ENCODE measurements around the gene TBC1D8.
A peak's percentile ranks its signal among the peaks of the same experiment; 100 is the strongest.

The TBC1D8 gene

GRCh38 chr2:101162561-101163330, 11.6 kb upstream of the TBC1D8 start:
- DNase-seq = no peak

- no peak for DNase-seq
These were observed 10.5 kb upstream of the TBC1D8 start for GRCh38 chr2:101161658-101162057.

GRCh38 chr2:101160454-101160853, 9.3 kb upstream of the TBC1D8 start:
- DNase-seq = no peak

DNA sequence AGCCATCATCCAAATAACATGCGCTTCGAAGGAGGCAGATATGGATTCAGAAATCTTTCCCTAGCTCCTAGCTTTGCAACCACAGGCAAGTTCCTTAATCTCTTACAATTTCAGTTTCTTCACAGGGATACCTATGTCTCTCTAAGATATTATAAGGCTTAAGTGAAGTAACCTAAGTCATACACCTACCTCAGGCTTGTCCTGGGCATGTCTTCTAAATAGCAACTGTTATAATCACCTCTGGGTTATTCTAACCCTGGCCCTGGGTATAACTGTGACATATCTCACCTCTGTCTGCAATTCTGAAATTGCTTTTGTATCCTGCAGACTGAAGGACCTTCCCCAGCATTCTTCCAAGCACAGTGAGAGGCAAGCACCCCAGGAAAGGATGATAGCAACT, 8.3 kb upstream of the TBC1D8 start:
- DNase-seq = no peak

GRCh38 chr2:101157272-101157671, 6.1 kb upstream of the TBC1D8 start:
- DNase-seq = no peak

DNA sequence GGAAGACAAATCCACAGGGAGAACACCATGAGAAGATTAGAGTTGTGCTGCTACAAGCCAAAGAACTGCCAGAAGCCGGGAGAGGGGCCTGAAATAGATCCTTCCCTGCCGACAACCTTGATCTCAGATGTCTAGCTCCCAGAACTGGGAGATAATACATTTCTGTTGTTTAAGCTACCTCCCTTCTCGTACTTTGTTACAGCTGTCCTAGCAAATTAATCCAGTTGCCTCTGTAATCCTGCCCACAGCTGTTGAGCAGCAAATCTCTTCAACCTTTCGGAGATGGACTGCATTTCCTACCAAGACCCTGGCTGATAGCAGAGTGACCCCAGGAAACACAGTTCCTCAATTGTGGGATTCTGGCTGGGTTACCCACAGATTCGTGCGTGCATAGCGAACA, 2.6 kb upstream of the TBC1D8 start:
- DNase-seq = no peak

DNA sequence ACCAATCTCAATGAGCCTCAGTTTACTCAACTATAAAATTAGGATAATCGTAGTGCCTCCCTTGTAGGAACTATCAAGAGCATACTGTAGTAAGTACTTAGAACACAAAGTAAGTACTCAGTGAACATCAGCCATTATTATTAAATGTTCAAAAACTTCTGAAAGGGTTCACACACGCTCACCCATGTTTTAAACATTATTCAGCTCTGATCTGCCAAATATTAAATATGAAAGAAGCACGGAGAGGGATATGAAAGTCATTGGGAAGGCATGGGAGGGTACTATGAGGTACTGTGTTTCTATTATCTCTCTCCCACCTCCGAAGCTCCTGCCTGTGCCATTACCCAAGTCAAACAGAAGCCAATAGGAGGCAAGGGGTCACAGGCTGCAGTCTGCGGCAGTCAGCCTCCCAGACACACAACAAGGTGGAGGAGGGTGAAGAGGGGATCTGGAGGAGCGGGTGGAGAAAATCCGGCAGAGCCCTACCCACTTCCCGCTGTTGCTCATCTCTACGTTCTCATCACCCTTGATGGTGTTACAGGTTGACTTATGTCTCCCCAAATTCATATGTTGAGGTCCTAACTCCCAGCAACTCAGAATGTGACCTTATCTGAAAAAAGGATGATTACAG, 2.0 kb upstream of the TBC1D8 start:
- DNase-seq = no peak

GRCh38 chr2:101152272-101153076, 1.3 kb upstream of the TBC1D8 start:
- DNase-seq = peak in 39 of 58 donors; percentile 4 to 57 (median 26)

- peak in 3 of 58 donors; percentile 30 to 34 (median 33) for DNase-seq
These were observed 683 bp upstream of the TBC1D8 start for GRCh38 chr2:101151859-101152271.

DNA sequence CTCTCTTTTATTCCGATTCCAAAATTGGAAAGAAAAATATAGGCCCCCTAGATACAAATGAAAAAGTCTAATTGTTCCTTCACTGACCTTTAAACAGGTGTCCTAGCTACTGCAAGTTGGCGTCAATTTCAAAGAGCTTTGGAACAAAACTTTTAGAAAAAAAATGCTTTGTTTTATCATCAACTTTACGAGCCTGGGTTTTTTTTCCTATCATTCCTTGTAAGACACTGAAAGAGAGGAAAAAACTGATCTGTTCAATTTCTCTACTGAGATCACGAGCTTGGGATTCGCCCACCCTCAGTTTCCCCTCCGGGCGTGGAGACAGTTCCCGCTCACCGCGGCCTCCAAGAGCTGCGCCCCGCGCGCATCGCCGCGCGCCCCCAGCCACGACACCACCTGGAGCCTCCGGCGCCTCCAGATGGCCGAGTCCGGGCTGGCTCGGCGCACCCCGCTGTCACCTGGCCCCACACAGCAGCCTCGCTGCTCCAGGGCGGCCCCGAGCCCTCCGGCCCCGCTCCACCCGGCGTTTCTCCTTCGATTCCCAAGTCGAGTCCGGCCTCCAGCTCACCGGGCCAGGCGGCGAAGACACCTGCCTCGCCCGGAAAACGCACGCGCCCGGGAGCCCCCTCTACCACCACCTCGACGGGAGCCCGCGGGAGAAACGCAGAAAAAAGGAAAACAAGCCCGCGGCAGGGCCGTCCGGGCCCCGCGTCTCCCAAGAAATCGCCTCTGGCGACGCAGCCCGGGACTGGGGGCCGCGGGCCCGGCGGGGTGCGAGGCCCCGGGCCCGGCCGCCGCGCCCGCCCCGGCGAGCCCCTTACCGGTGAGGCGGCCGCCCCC, 656 bp downstream of the TBC1D8 start:
- peak in 5 of 58 donors; percentile 9 to 37 (median 17) for DNase-seq

- no peak for DNase-seq
These were observed 1.7 kb downstream of the TBC1D8 start for GRCh38 chr2:101149241-101150192.

DNA sequence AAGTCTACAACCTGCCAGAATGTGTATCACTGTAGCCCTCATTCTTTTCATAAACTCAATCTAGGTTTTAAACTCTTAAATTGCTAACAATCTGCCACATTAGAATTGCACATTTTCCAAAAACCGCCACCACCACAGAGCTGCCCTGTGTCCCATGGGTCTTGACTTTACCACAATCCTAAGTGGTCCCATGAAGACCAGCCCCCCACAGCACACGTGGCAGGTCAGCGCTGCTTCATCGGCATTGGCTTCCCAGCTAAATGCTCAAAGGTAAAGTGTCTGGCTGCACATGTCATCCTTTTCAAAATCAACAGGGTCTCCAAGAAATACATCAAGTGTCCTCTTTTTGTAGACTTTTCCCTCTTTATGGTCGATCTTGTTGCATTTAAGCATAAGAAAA, 2.4 kb downstream of the TBC1D8 start:
- DNase-seq = no peak

DNA sequence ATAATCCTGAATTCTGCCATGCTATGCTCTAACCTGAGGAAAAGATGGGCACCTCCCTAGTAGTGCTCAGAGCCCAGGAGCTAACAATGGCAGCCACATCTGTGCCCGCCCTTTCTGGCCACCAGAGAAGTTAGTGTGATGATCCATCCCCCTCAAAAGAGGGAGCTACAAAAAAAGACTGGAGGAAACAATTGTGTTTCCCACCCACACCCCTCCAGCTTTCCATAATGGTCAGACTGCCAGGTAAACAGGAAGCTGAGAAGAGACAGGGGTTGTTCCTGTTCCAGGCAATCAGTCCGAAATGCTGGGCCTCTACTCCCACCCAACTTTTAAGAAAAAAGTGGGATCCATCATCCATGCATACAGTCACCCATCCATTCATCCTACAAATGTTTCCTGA, 3.2 kb downstream of the TBC1D8 start:
- DNase-seq = no peak

- no peak for DNase-seq
These were observed 4.1 kb downstream of the TBC1D8 start for GRCh38 chr2:101147062-101147461.

DNA sequence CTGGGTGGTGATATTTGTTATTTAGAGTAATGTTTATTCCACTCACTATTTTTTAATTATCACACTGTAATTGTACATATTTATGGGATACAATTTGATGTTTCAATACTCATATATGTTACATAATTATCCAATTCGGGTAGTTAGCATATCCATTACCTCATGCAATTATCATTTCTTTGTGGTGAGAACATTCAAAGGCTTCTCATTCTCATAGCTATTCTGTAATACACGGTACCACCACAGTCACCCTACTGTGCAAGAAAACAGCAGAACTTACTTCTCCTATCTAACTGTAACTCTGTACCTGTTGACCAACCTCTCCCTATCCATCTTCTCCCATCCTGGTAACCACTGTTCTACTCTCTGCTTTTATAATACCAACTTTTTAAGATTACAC, 4.6 kb downstream of the TBC1D8 start:
- no peak for DNase-seq

GRCh38 chr2:101145406-101145805, 5.8 kb downstream of the TBC1D8 start:
- DNase-seq = no peak

DNA sequence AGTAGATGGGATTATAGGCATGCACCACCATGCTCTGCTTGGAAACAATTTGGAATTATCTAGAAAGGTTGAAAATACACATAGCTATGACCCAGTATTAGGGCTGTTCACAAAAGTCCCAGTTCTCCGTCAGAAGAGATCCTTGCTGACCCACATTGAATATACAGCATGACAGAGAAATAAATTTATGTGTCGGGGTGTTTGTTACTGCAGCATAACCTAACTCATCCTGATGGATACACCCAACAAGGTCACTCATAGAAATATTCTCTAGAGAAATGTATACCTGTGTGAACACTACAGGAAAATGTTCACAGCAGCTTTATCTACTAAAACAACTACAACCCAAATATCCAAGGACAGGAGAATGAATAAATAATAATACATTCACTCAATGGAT, 9.0 kb downstream of the TBC1D8 start:
- DNase-seq = no peak

GRCh38 chr2:101140978-101141655, 10.1 kb downstream of the TBC1D8 start:
- DNase-seq = no peak

DNA sequence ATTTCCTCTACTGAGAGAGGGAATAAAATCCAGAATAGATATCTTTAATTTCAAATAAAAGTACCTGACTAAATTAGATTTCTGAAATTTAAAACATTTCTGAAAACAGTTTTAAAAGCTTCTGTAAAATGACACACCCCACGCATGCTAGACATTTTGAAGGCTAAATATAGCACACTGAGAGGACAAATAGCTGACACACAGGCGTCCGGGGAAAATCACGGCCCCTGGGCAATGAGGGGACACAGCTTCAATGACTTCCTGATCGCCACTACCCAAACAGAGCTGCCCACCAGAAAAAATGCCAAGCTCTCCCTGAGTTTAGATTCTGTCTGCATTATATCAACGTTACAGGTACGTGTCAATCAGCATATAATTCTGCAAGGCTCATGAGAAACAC, 10.9 kb downstream of the TBC1D8 start:
- no peak for DNase-seq
